DND-41 (cell line): ENCODE measurements around the gene SMURF1.

Experiments
- CTCF ChIP-seq: IDR thresholded peaks from 2 replicates; pipeline ENCODE4 v1.5.1; 2012; ENCODE audit warnings: borderline replicate concordance, low read length, moderate library complexity, mild to moderate bottlenecking; ENCODE audit not compliant: poor library complexity, severe bottlenecking; ENCODE audit errors: extremely low read depth
- EZH2 ChIP-seq: IDR thresholded peaks from 3 replicates; pipeline ENCODE4 v1.6.1; 2012; ENCODE audit warnings: borderline replicate concordance, low read depth, mild to moderate bottlenecking, moderate library complexity, low read length, inconsistent platforms; ENCODE audit not compliant: severe bottlenecking

GRCh38 chr7:99171731-99172130, 27.8 kb upstream of the SMURF1 start:
- TF ChIP-seq CTCF (no peak), EZH2 (no peak)
